Activated T-helper 2 cell treated with anti-CD3 and anti-CD28 coated beads, Interferon-gamma antibody, Interleukin-2, Interleukin-4, amounts not matched to agents 10 μg/mL and 5 μg/mL and 100 μg/mL, durations not matched to agents 14 hours and 24 hours and 36 hours (primary cell): Measurements from ENCODE around the gene SH3PXD2A. TPM values are rescaled to one million over a fixed set of nuclear protein-coding genes. Genes with fewer than 3 reads are reported as not detected.

Source experiments
- DNase-seq: peaks from one replicate; pipeline ENCODE4 v3.0.0; 2021; ENCODE audit warnings: low spot score
- H3K27ac Mint-ChIP-seq: one replicate; pipeline ENCODE4 v1.8.0; 2021; ENCODE audit warnings: mixed read lengths
- H3K27me3 Mint-ChIP-seq: one replicate; pipeline ENCODE4 v1.8.0; 2021; ENCODE audit warnings: low read depth, mixed read lengths
- H3K36me3 Mint-ChIP-seq: one replicate; pipeline ENCODE4 v1.8.0; 2021; ENCODE audit warnings: low read depth, mixed read lengths
- H3K4me1 Mint-ChIP-seq: one replicate; pipeline ENCODE4 v1.8.0; 2021; ENCODE audit warnings: low read depth, mixed read lengths
- H3K4me3 Mint-ChIP-seq: one replicate; pipeline ENCODE4 v1.8.0; 2021; ENCODE audit warnings: low read depth, mild to moderate bottlenecking, moderate library complexity, mixed read lengths
- H3K9me3 Mint-ChIP-seq: one replicate; pipeline ENCODE4 v1.8.0; 2021; ENCODE audit warnings: mixed read lengths
- intact Hi-C: fragments of 100-400 bp; cut with micrococcal nuclease; formaldehyde crosslinking; loops from one replicate; pipeline ENCODE4 v1.15.1; 2023
- total RNA-seq: library from RNA; stranded (reverse); gene quantifications from 2 replicates; pipeline ENCODE4 v1.2.3, GENCODE V29; 2022

The SH3PXD2A gene
- total RNA-seq, 1 donor from 2014 or later: 8.6 TPM

GRCh38 chr10:103595933-103596726 lies 259.2 kb downstream of the SH3PXD2A start:
- Mint-ChIP-seq H3K9me3 (no peaks in the 10 kb centered on the region), H3K36me3 (no peaks in the 10 kb centered on the region), H3K27ac (no peak overlapping the region), H3K4me3 (no peak overlapping the region), H3K4me1 (no peaks in the 10 kb centered on the region), H3K27me3 (no peaks in the 10 kb centered on the region)
- intact Hi-C loops: no loop called here
- DNase-seq: no peak

GRCh38 chr10:103593022-103593570 lies 262.3 kb downstream of the SH3PXD2A start:
- H3K4me1 Mint-ChIP-seq: no peaks in the 10 kb centered on the region
- intact Hi-C loops: no loop called here
- no peak overlapping the region for H3K4me3 Mint-ChIP-seq
- H3K36me3 Mint-ChIP-seq: no peaks in the 10 kb centered on the region
- no peaks in the 10 kb centered on the region for H3K9me3 Mint-ChIP-seq
- H3K27ac Mint-ChIP-seq: no peak overlapping the region
- no peak for DNase-seq
- H3K27me3 Mint-ChIP-seq: no peaks in the 10 kb centered on the region

- DNase-seq: no peak
- intact Hi-C loops: no loop called here
- H3K27me3 Mint-ChIP-seq: peaks cover 2% of the 10 kb centered on the region
Measured at GRCh38 chr10:103592186-103593021, 263.0 kb downstream of the SH3PXD2A start.

DNA sequence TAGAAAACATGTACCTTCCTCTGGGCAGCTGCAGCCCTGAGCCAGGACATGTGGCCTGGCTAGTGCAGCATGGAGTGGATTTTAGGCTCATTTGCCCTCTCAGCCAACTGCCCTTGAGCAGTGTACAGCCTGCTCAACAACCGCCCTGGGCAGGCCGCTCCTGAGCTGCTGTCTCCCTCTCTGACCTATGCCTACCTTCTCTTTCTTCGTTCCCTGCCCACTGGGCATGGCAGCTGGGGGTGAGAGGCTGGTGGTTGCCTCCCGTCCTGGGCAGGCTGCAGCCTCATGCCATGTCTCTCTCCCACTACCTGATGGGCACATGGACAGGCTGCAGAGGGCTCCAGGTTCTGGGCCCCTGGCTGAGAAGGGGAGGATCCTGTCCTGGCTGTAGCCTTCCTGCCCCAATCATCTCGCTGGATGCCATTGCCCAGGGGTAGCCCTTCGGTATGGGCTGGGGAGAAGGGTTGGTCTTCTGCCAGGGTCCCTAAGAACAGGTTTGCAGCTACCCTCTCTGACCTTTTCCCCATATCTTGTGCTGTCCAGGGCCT lies 264.6 kb downstream of the SH3PXD2A start:
- H3K4me1 Mint-ChIP-seq: no peaks in the 10 kb centered on the region
- no peak overlapping the region for H3K27ac Mint-ChIP-seq
- intact Hi-C loops: no loop called here
- no peak overlapping the region for H3K4me3 Mint-ChIP-seq
- H3K36me3 Mint-ChIP-seq: no peaks in the 10 kb centered on the region
- no peaks in the 10 kb centered on the region for H3K9me3 Mint-ChIP-seq
- no peak for DNase-seq
- peaks cover 4% of the 10 kb centered on the region for H3K27me3 Mint-ChIP-seq

More at GRCh38 chr10:103592186-103593021, 263.0 kb downstream of the SH3PXD2A start:
- H3K4me1 Mint-ChIP-seq: no peaks in the 10 kb centered on the region
- no peak overlapping the region for H3K27ac Mint-ChIP-seq
- no peaks in the 10 kb centered on the region for H3K36me3 Mint-ChIP-seq
- no peak overlapping the region for H3K4me3 Mint-ChIP-seq
- H3K9me3 Mint-ChIP-seq: no peaks in the 10 kb centered on the region

DNA sequence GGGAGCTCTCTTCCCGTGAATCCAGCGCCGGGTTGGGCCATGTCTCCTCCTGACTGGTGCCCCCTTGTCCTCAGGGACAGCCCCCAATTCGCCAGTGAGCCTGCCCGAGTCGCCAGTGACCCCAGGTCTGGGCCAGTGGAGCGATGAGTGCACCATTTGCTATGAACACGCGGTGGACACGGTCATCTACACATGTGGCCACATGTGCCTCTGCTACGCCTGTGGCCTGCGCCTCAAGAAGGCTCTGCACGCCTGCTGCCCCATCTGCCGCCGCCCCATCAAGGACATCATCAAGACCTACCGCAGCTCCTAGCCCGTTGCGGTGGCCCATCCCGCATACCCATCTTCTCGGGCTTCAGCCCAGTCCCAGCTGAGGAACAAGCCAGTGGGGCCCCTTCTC lies 265.3 kb downstream of the SH3PXD2A start:
- Mint-ChIP-seq H3K27ac (no peak overlapping the region), H3K4me1 (no peaks in the 10 kb centered on the region), H3K27me3 (peaks cover 4% of the 10 kb centered on the region), H3K4me3 (no peak overlapping the region), H3K36me3 (no peaks in the 10 kb centered on the region), H3K9me3 (no peaks in the 10 kb centered on the region)
- DNase-seq: no peak
- intact Hi-C loops: no loop called here

GRCh38 chr10:103589074-103589630 lies 266.2 kb downstream of the SH3PXD2A start:
- intact Hi-C loops: no loop called here
- peaks cover 4% of the 10 kb centered on the region for H3K27me3 Mint-ChIP-seq
- no peak overlapping the region for H3K4me3 Mint-ChIP-seq
- no peaks in the 10 kb centered on the region for H3K4me1 Mint-ChIP-seq
- no peaks in the 10 kb centered on the region for H3K9me3 Mint-ChIP-seq
- H3K27ac Mint-ChIP-seq: no peak overlapping the region
- no peaks in the 10 kb centered on the region for H3K36me3 Mint-ChIP-seq
- no peak for DNase-seq

GRCh38 chr10:103587073-103587472 lies 268.3 kb downstream of the SH3PXD2A start:
- no peaks in the 10 kb centered on the region for H3K9me3 Mint-ChIP-seq
- intact Hi-C loops: no loop called here
- no peak for DNase-seq
- no peak overlapping the region for H3K4me3 Mint-ChIP-seq
- peaks cover 4% of the 10 kb centered on the region for H3K4me1 Mint-ChIP-seq
- H3K27me3 Mint-ChIP-seq: peaks cover 13% of the 10 kb centered on the region
- H3K36me3 Mint-ChIP-seq: no peaks in the 10 kb centered on the region
- no peak overlapping the region for H3K27ac Mint-ChIP-seq

- Mint-ChIP-seq H3K36me3 (no peaks in the 10 kb centered on the region), H3K9me3 (no peaks in the 10 kb centered on the region), H3K4me3 (peak overlapping the region; percentile 31), H3K27ac (no peak overlapping the region), H3K4me1 (peaks cover 4% of the 10 kb centered on the region), H3K27me3 (peaks cover 13% of the 10 kb centered on the region)
- intact Hi-C loops: no loop called here
- DNase-seq: no peak
Measured at GRCh38 chr10:103585011-103585405, 270.4 kb downstream of the SH3PXD2A start.

GRCh38 chr10:103584216-103585010 lies 271.0 kb downstream of the SH3PXD2A start:
- H3K9me3 Mint-ChIP-seq: no peaks in the 10 kb centered on the region
- H3K27me3 Mint-ChIP-seq: peaks cover 13% of the 10 kb centered on the region
- peak overlapping the region; percentile 51 for H3K27ac Mint-ChIP-seq
- intact Hi-C loops: loop anchor here (5.0 kb wide), 1 partner anchor 92 kb away; the partner anchor contains the start of gene NEURL1
- peaks cover 4% of the 10 kb centered on the region for H3K4me1 Mint-ChIP-seq
- peak; percentile 49 for DNase-seq
- peak overlapping the region; percentile 81 for H3K4me3 Mint-ChIP-seq
- no peaks in the 10 kb centered on the region for H3K36me3 Mint-ChIP-seq

DNA sequence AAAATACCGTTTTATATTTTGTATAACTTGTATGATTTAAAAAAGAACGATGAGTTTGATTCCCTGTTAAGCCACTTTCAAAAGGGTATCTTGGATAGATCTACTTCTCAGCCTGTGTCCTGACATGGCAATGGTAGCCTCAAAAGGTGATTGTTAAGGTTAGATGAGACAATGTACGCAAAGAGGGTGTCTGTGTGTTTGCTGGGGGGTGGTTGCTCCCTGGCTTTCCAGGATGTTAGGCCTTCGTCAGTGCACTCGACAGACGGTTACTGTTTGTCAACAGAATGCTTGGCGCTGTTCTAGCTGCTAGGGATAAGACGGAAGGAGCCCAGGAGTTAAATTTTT lies 271.5 kb downstream of the SH3PXD2A start:
- peak overlapping the region; percentile 81 for H3K4me3 Mint-ChIP-seq
- intact Hi-C loops: loop anchor here (5.0 kb wide), 1 partner anchor 92 kb away; the partner anchor contains the start of gene NEURL1

GRCh38 chr10:103582331-103583123 lies 272.8 kb downstream of the SH3PXD2A start:
- H3K27me3 Mint-ChIP-seq: peaks cover 14% of the 10 kb centered on the region
- H3K36me3 Mint-ChIP-seq: no peaks in the 10 kb centered on the region
- no peak for DNase-seq
- no peak overlapping the region for H3K4me3 Mint-ChIP-seq
- H3K9me3 Mint-ChIP-seq: no peaks in the 10 kb centered on the region
- intact Hi-C loops: loop anchor here (5.0 kb wide), 1 partner anchor 90 kb away; the partner anchor contains the start of gene NEURL1
- no peak overlapping the region for H3K27ac Mint-ChIP-seq
- H3K4me1 Mint-ChIP-seq: peaks cover 4% of the 10 kb centered on the region

More for the DNA sequence above, 271.5 kb downstream of the SH3PXD2A start:
- no peaks in the 10 kb centered on the region for H3K9me3 Mint-ChIP-seq
- H3K27ac Mint-ChIP-seq: peak overlapping the region; percentile 51
- peaks cover 4% of the 10 kb centered on the region for H3K4me1 Mint-ChIP-seq
- no peak for DNase-seq
- no peaks in the 10 kb centered on the region for H3K36me3 Mint-ChIP-seq
- peaks cover 15% of the 10 kb centered on the region for H3K27me3 Mint-ChIP-seq
